ENCODE results near the gene WDR18. TPM values are rescaled to one million over a fixed set of nuclear protein-coding genes. Genes with fewer than 3 reads are reported as not detected.

The WDR18 gene
- total RNA-seq, 2 donors from 2014 or later: 26.5 to 81.5 TPM

- Histone ChIP-seq H3K4me3 (no peak overlapping the region), H3K36me3 (no peaks in the 10 kb centered on the region), H3K27me3 (no peaks in the 10 kb centered on the region), H3K27ac (no peak overlapping the region), H3K9me3 (no peaks in the 10 kb centered on the region), H3K9ac (ENCODE audit: low read depth in 2 of 2, low read length in 2 of 2) (no peak overlapping the region), H3K4me1 (no peaks in the 10 kb centered on the region)
- intact Hi-C loops (cut with DNase I): loop anchor here (10.0 kb wide), 1 partner anchor 125 kb away; no protein-coding TSS in a partner anchor
- TF ChIP-seq CTCF (IDR thresholded peaks at IDR 0.05): no peak
- DNase-seq: no peak
Measured at GRCh38 chr19:989381-990081, 5.4 kb downstream of the WDR18 start.

- TF ChIP-seq CTCF (IDR thresholded peaks at IDR 0.05): no peak
- H3K36me3 ChIP-seq: no peaks in the 10 kb centered on the region
Measured at GRCh38 chr19:990119-990571, 6.0 kb downstream of the WDR18 start.

GRCh38 chr19:990746-991145 lies 6.6 kb downstream of the WDR18 start:
- DNase-seq: no peak
- no peak for TF ChIP-seq CTCF (IDR thresholded peaks at IDR 0.05)
- intact Hi-C loops (cut with DNase I): no loop called here
- no peaks in the 10 kb centered on the region for H3K4me1 ChIP-seq
- H3K4me3 ChIP-seq: no peak overlapping the region
- H3K27me3 ChIP-seq: peaks cover 5% of the 10 kb centered on the region
- no peaks in the 10 kb centered on the region for H3K36me3 ChIP-seq
- no peaks in the 10 kb centered on the region for H3K9me3 ChIP-seq
- H3K9ac ChIP-seq (ENCODE audit: low read depth in 2 of 2, low read length in 2 of 2): no peak overlapping the region
- no peak overlapping the region for H3K27ac ChIP-seq

More at GRCh38 chr19:990119-990571, 6.0 kb downstream of the WDR18 start:
- no peak overlapping the region for H3K4me3 ChIP-seq
- intact Hi-C loops (cut with DNase I): no loop called here
- H3K27me3 ChIP-seq: no peaks in the 10 kb centered on the region
- no peak overlapping the region for H3K27ac ChIP-seq
- no peak for DNase-seq
- H3K9ac ChIP-seq (ENCODE audit: low read depth in 2 of 2, low read length in 2 of 2): no peak overlapping the region
- H3K4me1 ChIP-seq: no peaks in the 10 kb centered on the region
- no peaks in the 10 kb centered on the region for H3K9me3 ChIP-seq

- Histone ChIP-seq H3K9me3 (no peaks in the 10 kb centered on the region), H3K4me1 (peaks cover 5% of the 10 kb centered on the region), H3K27me3 (peaks cover 11% of the 10 kb centered on the region), H3K36me3 (no peaks in the 10 kb centered on the region), H3K27ac (no peak overlapping the region), H3K4me3 (no peak overlapping the region), H3K9ac (ENCODE audit: low read depth in 2 of 2, low read length in 2 of 2) (no peak overlapping the region)
- TF ChIP-seq CTCF (IDR thresholded peaks at IDR 0.05): no peak
- DNase-seq: peak; percentile 46
- intact Hi-C loops (cut with DNase I): no loop called here
Measured at GRCh38 chr19:991174-991931, 7.2 kb downstream of the WDR18 start.

GRCh38 chr19:991932-992669 lies 8.0 kb downstream of the WDR18 start:
- no peak for DNase-seq
- Histone ChIP-seq H3K36me3 (no peaks in the 10 kb centered on the region), H3K4me3 (no peak overlapping the region), H3K27me3 (peaks cover 14% of the 10 kb centered on the region), H3K9me3 (no peaks in the 10 kb centered on the region), H3K27ac (no peak overlapping the region), H3K4me1 (peaks cover 7% of the 10 kb centered on the region), H3K9ac (ENCODE audit: low read depth in 2 of 2, low read length in 2 of 2) (no peak overlapping the region)
- TF ChIP-seq CTCF (IDR thresholded peaks at IDR 0.05): no peak
- intact Hi-C loops (cut with DNase I): no loop called here

All from colonic mucosa (tissue), 4 donors.